Measurements from ENCODE around the gene SYVN1. TPM values are rescaled to one million over a fixed set of nuclear protein-coding genes. Genes with fewer than 3 reads are reported as not detected.

Gene SYVN1
- total RNA-seq, 1 experiment from 2014 or later, result 45.9 TPM

- TF ChIP-seq REST (IDR thresholded peaks at IDR 0.05; ENCODE audit: low read depth), result no peak
- no peak for TF ChIP-seq POLR2A (IDR thresholded peaks at IDR 0.05; ENCODE audit: borderline replicate concordance, extremely low read depth, insufficient read depth, insufficient read length)
Measured at GRCh38 chr11:65183201-65183891, 49.0 kb upstream of the SYVN1 start (continued).

- peaks cover 58% of the 10 kb centered on the region for H3K79me2 ChIP-seq (ENCODE audit: insufficient read depth, low read length)
- RAD21 ChIA-PET (ENCODE audit: low non-redundant PET in 1 of 2, low total read pairs in 2 of 2, uncharacterized antibody in 2 of 2, unreplicated experiment in 2 of 2), result interaction anchor here (1.0 to 1.4 kb wide), 4 partner anchors 47 to 65 kb away, joined by 3 to 8 read pairs (median 4); partner anchors contain the start of genes FAU (in 1 of the 2), MRPL49 (in 1 of the 2) and ZNHIT2 (in 1 of the 2)
- TSS peak; percentile 35 for BruUV-seq (replicated peaks)
- H3K27ac ChIP-seq (ENCODE audit: low read depth, low read length), result peak overlapping the region; percentile 100
- H3K9ac ChIP-seq (ENCODE audit: low read length), result peak overlapping the region; percentile 97
- CTCF ChIA-PET, result interaction anchor here (1.2 to 2.7 kb wide), 4 partner anchors 13 to 335 kb away, joined by 3 to 14 read pairs (median 5); partner anchors contain the start of genes SPDYC and TM7SF2
- peak overlapping the region; percentile 97 for H3K4me2 ChIP-seq (ENCODE audit: low read length)
- TF ChIP-seq ZFX (IDR thresholded peaks at IDR 0.05) (peak; percentile 42), TCF7L2 (IDR thresholded peaks at IDR 0.05; ENCODE audit: borderline replicate concordance, extremely low read depth, insufficient read depth, insufficient read length) (peak; percentile 55), ELF1 (IDR thresholded peaks at IDR 0.05; ENCODE audit: borderline replicate concordance, low read depth) (no peak; the same call in 1 of the 2 replicates)
- POLR2A ChIA-PET, result interaction anchor here (1.2 to 2.8 kb wide), 5 partner anchors 13 to 71 kb away, joined by 4 to 20 read pairs (median 6); partner anchors contain the start of genes FAU, MRPL49, SPDYC and SYVN1
- H3K36me3 ChIP-seq (ENCODE audit: control insufficient read depth in 1 of 2, insufficient read depth in 2 of 2, low read length in 2 of 2), result peaks cover 7 to 31% of the 10 kb centered on the region in 2 experiments; a peak in 3 of 4 replicates
- no peaks in the 10 kb centered on the region for H3K9me3 ChIP-seq (ENCODE audit: control insufficient read depth in 1 of 2, insufficient read depth in 1 of 2, low read depth in 1 of 2, low read length in 2 of 2)
- H3K27me3 ChIP-seq (ENCODE audit: insufficient read depth, low read length), result no peaks in the 10 kb centered on the region
- no peak overlapping the region for H2AFZ ChIP-seq (ENCODE audit: low read depth, low read length, poor library complexity, severe bottlenecking)
- no peaks in the 10 kb centered on the region for H3K9me2 ChIP-seq (ENCODE audit: insufficient read depth)
- ATAC-seq (peak; percentile 39), DNase-seq (ENCODE audit: low read depth, low spot score) (peak; percentile 15)
- H3K4me1 ChIP-seq (ENCODE audit: control insufficient read depth in 1 of 2, insufficient read depth in 2 of 2, low read length in 2 of 2), result peaks cover 23 to 35% of the 10 kb centered on the region in 2 experiments
- intact Hi-C loops (cut with micrococcal nuclease), result loop anchor here (5.0 kb wide), 3 partner anchors 70 to 335 kb away; partner anchors contain the start of gene TM7SF2
- peak overlapping the region; percentile 81 to 95 for H3K4me3 ChIP-seq (replicated peaks in 1 of 2; ENCODE audit: low read depth in 1 of 2, low read length in 2 of 2)
- no peaks in the 10 kb centered on the region for H4K20me1 ChIP-seq (ENCODE audit: insufficient read depth)
Measured at GRCh38 chr11:65182258-65183170, 48.2 kb upstream of the SYVN1 start.
